ENCODE measurements around the gene TMPRSS6. TPM values are rescaled to one million over a fixed set of nuclear protein-coding genes. Genes with fewer than 3 reads are reported as not detected.

Gene TMPRSS6
- total and polyA plus RNA-seq, 2 of the 13 experiments (the other 11 are each of a cell fraction or from before 2014, with no cell fraction given), result 4.2 to 4.8 TPM

DNA sequence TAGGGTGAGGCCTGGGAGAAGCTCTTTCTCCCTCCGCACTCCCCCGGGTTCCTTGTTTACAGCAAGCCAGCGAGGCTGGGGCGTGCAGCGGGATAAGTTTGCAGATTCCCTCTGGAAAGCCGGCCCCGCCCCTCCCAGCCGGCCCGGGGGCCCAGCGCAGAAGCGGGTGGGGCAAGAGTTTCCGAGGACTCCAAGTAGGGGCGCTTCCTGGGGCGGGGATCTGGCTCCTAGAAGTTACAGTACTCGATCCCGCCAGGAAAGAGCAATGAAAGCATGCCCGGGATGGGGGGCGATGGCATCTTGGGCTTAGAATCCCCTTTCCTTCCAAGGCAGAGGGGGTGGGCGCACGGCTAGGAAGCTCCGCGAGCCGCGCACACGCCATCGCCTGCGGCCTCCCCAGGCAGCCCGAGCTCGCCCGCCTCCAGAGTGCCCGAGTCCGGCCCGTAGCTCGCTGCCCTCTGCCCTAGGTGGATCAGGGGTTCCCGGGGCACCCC lies 90.7 kb downstream of the TMPRSS6 start (continued):
- TF ChIP-seq ZNF260 (CRISPR knock-in tag; IDR thresholded peaks at IDR 0.05; ENCODE audit: borderline replicate concordance, low read depth) (no peak), RFX1 (IDR thresholded peaks at IDR 0.05) (no peak), PRMT3 (CRISPR knock-in tag; IDR thresholded peaks at IDR 0.05; ENCODE audit: borderline replicate concordance, low read depth) (no peak), ZC3H4 (CRISPR knock-in tag; IDR thresholded peaks at IDR 0.05; ENCODE audit: borderline replicate concordance) (no peak), ZFP1 (CRISPR knock-in tag; IDR thresholded peaks at IDR 0.05) (no peak), ZNF749 (CRISPR knock-in tag; IDR thresholded peaks at IDR 0.05; ENCODE audit: borderline replicate concordance) (peak; percentile 49; the same call in 1 of the 2 replicates), SP4 (CRISPR knock-in tag; IDR thresholded peaks at IDR 0.05) (no peak), AGO2 (optimal IDR thresholded peaks at IDR 0.05; ENCODE audit: low read depth, low read length) (peak; percentile 67), ZNF17 (CRISPR knock-in tag; IDR thresholded peaks at IDR 0.05) (no peak), HDAC1 (CRISPR knock-in tag; IDR thresholded peaks at IDR 0.05) (no peak; the same call in 1 of the 2 replicates), ZBTB8A (CRISPR knock-in tag; IDR thresholded peaks at IDR 0.05; ENCODE audit: borderline replicate concordance, low read depth) (no peak), FOXK2 (IDR thresholded peaks at IDR 0.05) (no peak), ZSCAN22 (CRISPR knock-in tag; IDR thresholded peaks at IDR 0.05) (no peak), HMG20A (CRISPR knock-in tag; IDR thresholded peaks at IDR 0.05; ENCODE audit: borderline replicate concordance) (no peak), ZBTB37 (CRISPR knock-in tag; IDR thresholded peaks at IDR 0.05) (0 out of 2 replicates have a peak, but pooled peaks have one; percentile 53), ARID4A (CRISPR knock-in tag; IDR thresholded peaks at IDR 0.05; ENCODE audit: borderline replicate concordance) (peak; percentile 63; the same call in 1 of the 2 replicates), ZMYM2 (CRISPR knock-in tag; IDR thresholded peaks at IDR 0.05) (no peak), PRDM15 (CRISPR knock-in tag; IDR thresholded peaks at IDR 0.05) (no peak)
- TF ChIP-seq, protein P1, sequence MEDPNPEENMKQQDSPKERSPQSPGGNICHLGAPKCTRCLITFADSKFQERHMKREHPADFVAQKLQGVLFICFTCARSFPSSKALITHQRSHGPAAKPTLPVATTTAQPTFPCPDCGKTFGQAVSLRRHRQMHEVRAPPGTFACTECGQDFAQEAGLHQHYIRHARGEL (CRISPR knock-in tag; IDR thresholded peaks at IDR 0.05), result 0 out of 2 replicates have a peak, but pooled peaks have one; percentile 35
- TF ChIP-seq, protein P2, sequence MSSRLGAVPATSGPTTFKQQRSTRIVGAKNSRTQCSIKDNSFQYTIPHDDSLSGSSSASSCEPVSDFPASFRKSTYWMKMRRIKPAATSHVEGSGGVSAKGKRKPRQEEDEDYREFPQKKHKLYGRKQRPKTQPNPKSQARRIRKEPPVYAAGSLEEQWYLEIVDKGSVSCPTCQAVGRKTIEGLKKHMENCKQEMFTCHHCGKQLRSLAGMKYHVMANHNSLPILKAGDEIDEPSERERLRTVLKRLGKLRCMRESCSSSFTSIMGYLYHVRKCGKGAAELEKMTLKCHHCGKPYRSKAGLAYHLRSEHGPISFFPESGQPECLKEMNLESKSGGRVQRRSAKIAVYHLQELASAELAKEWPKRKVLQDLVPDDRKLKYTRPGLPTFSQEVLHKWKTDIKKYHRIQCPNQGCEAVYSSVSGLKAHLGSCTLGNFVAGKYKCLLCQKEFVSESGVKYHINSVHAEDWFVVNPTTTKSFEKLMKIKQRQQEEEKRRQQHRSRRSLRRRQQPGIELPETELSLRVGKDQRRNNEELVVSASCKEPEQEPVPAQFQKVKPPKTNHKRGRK (CRISPR knock-in tag; IDR thresholded peaks at IDR 0.05), result no peak
